A172 (cell line): ENCODE measurements around the gene CHD2. TPM values are rescaled to one million over a fixed set of nuclear protein-coding genes. Genes with fewer than 3 reads are reported as not detected.
"Not testable (repeated sequence)": the region's sequence is repeated elsewhere in the genome, so short reads cannot be mapped to it uniquely, and the experiment has no call there.

Experiments used
- DNase-seq: peaks from one replicate; pipeline ENCODE4 v3.0.0-alpha.2; 2015; ENCODE audit warnings: low spot score
- total RNA-seq: library from RNA; depleted of rRNA; stranded (reverse); fragments of >200 nt; shearing (Covaris generic); gene quantifications from 2 replicates; pipeline ENCODE4 v1.2.3, GENCODE V29; 2014; rRNA removed

CHD2 gene
- 21.2 and 22.8 TPM in 2 replicates for total RNA-seq

GRCh38 chr15:92899948-92900730, at the start of gene CHD2:
Gene CHD2 (plus strand): TSS chr15:92900324. CDS start chr15:92901238, 914 bp downstream.
- peak; percentile 90 for DNase-seq

- DNase-seq: no peak
These were observed 46.9 kb upstream of the CHD2 start for GRCh38 chr15:92853222-92853621.

GRCh38 chr15:92861742-92862141, 38.4 kb upstream of the CHD2 start:
- DNase-seq: no peak

- DNase-seq: no peak
These were observed 35.9 kb upstream of the CHD2 start for GRCh38 chr15:92864127-92864814.

GRCh38 chr15:92869263-92869940, 30.7 kb upstream of the CHD2 start:
- DNase-seq: peak; percentile 76

GRCh38 chr15:92870010-92870591, 30.0 kb upstream of the CHD2 start:
- peak; percentile 26 for DNase-seq

GRCh38 chr15:92872967-92873366, 27.2 kb upstream of the CHD2 start:
- not testable (repeated sequence) for DNase-seq

GRCh38 chr15:92877000-92877399, 23.1 kb upstream of the CHD2 start:
- peak; percentile 49 for DNase-seq

GRCh38 chr15:92877416-92877815, 22.7 kb upstream of the CHD2 start:
- no peak for DNase-seq

- no peak for DNase-seq
These were observed 21.5 kb upstream of the CHD2 start for GRCh38 chr15:92878593-92879053.

GRCh38 chr15:92879949-92880725, 20.0 kb upstream of the CHD2 start:
- DNase-seq: no peak

GRCh38 chr15:92880796-92881195, 19.3 kb upstream of the CHD2 start:
- DNase-seq: no peak

- DNase-seq: peak; percentile 13
These were observed 18.8 kb upstream of the CHD2 start for GRCh38 chr15:92881211-92881754.

GRCh38 chr15:92881802-92882696, 18.1 kb upstream of the CHD2 start:
- peak; percentile 98 for DNase-seq

- DNase-seq: no peak
These were observed 17.4 kb upstream of the CHD2 start for GRCh38 chr15:92882697-92883162.

- peak; percentile 41 for DNase-seq
These were observed 16.8 kb upstream of the CHD2 start for GRCh38 chr15:92883163-92883875.

GRCh38 chr15:92883876-92884435, 16.2 kb upstream of the CHD2 start:
- DNase-seq: no peak

GRCh38 chr15:92884436-92885223, 15.5 kb upstream of the CHD2 start:
- DNase-seq: peak; percentile 30
